GM21576 (cell line): ENCODE measurements around the gene TBX4.

Source experiments
- ATAC-seq: cut with Tn5 transposase; IDR thresholded peaks from one replicate; pipeline ENCODE4 v1.9.1; 2021; ENCODE audit warnings: mild to moderate bottlenecking, moderate library complexity; ENCODE audit not compliant: unreplicated experiment

Gene TBX4

GRCh38 chr17:61453566-61454380 is 1.6 kb downstream of the TBX4 start:
- ATAC-seq = no peak

- no peak for ATAC-seq
Observed at GRCh38 chr17:61454381-61455323, 2.4 kb downstream of the TBX4 start.

GRCh38 chr17:61455324-61456060 is 3.3 kb downstream of the TBX4 start:
- ATAC-seq = no peak

- ATAC-seq = no peak
Observed at GRCh38 chr17:61456061-61456681, 3.9 kb downstream of the TBX4 start.

GRCh38 chr17:61456688-61457225 is 4.5 kb downstream of the TBX4 start:
- no peak for ATAC-seq

- ATAC-seq = no peak
Observed at GRCh38 chr17:61457226-61457983, 5.2 kb downstream of the TBX4 start.

DNA sequence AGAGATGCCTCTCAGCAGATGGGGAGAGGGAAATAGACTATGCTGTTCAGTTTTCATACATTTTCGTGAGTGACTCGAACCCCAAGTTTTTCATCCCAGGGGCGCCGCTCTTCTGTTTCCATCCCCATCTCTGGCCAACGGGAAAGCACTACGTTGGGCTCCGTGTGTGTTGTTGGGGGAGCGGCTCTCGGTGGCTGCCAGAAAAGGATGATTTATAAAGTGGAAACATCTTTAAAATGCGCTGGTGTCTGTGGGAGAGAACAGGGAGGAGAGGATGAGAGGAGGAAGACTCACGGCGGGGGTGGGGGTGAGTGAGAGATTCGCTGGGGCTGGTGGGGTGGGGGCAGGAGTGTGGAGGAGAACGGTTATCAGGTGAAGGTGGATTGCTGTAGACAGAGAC is 5.8 kb downstream of the TBX4 start:
- ATAC-seq = no peak

DNA sequence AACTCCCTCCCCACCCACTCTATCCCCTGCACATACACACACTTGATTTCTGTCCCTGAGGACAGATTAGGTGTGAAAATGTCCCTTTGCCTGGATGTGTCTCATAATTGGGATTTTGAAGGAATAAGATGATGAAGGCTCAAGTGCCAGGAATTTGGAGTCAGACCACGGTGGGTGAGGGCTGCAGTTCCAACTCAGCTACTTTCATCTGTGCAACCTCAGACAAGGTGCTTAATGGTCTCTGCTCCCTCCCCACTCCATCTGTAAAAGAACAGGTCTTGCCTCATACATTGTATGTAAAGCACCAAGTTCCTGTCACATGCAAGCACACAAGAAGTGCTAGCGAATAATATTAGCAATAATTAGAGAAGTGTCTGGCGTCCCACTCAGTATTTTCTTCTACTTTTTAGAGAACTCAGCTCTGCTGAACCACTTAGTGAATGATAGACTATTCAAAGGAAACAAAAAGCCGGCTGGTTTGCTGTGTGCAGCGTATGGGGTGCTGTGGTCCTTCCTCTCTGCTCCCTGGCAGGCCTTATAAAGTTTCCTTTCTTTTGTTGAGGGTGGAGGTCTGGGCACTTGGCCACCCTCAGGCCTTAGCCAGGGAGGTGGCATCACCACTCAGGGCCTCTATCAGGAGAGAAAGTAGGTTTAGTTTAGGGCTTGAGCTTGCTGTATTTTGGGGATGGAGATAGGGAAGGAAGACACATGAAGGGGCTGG is 6.4 kb downstream of the TBX4 start:
- ATAC-seq = no peak

- no peak for ATAC-seq
Observed at GRCh38 chr17:61459142-61459809, 7.1 kb downstream of the TBX4 start.

- no peak for ATAC-seq
Observed at GRCh38 chr17:61459939-61460718, 7.9 kb downstream of the TBX4 start.

GRCh38 chr17:61460796-61461585 is 8.8 kb downstream of the TBX4 start:
- ATAC-seq = no peak

DNA sequence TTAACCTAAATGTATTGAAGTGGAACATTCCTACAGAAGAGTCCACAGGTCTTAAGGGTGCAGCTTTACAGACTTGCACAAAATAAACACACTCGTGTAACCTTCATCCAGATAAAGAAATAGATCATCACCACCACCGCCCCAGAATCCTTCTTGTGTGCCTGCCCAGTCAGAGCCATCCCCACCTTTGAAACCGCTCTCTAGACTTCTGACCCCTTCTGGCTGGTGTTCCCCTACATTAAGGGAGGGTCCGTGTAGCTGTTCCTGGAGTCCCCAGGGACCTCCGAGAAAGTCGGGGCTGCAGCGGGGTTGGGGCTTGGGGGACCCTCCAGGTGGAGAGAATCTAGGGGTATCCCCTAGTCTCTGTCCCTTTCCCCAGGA is 9.4 kb downstream of the TBX4 start:
- no peak for ATAC-seq

DNA sequence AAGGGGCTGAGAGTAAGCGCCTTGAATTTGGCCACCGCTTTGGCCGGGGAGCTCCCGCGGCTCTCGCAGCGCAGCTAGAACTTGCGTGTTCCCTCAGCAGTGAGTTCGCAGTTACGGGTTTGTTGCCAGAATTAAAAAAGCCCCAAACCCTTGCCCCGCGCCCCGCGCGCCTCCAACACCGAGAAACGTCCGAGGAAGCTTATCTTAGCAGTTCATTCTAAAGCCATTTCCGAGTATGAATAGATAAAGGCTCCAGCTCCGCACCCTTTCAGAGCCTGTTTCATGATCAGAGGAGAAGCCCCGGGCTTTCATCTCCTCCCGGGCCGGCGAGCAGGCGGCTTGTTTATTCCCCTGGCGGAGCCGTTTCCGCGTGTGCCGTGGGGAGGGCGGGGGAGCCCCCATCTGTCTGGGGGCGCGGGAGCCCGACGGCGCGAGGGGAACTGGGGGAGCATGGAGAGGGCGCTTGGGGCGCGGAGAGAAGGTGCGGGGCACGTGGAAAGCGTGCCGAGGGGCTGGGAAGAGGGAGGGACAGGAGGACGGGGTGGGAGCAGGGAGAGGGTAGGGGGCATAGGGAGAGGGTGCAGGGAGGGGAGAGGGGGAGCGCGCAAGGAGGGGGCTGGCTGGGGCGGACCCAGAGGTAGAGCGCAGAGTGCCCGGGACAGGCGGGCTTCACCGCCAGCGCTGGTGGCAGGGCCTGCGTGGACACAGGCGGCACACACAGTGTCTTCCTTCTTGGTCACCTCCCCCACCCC is 9.9 kb downstream of the TBX4 start:
- ATAC-seq = no peak

DNA sequence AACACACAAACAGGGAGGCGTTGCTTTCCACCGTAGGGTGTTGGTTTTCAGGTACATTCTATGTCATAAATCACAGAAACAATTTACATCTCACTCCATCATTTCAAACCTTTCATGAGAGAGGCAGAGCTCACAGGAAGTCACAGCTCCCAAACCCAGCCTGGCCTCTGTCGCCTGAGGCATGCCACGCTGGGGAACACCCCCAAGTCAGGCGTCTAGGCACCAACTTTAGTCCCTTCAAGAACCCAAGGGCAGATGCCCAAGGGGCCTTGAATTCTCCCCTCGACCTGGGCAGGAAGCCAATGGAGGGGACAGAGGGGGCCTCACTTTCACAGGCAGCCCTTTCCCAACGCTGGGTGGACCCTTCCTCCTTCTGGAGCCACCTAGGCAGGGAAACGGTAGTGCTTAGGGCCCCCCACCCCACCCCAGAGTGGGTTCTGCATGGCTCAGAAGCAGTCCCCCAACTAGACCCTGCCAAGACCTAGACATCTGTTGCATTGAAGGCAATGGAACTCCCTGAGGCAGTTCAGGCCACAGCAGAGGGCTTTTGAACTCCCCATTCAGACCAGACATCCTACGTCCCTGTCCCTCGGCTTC is 10.6 kb downstream of the TBX4 start:
- no peak for ATAC-seq

DNA sequence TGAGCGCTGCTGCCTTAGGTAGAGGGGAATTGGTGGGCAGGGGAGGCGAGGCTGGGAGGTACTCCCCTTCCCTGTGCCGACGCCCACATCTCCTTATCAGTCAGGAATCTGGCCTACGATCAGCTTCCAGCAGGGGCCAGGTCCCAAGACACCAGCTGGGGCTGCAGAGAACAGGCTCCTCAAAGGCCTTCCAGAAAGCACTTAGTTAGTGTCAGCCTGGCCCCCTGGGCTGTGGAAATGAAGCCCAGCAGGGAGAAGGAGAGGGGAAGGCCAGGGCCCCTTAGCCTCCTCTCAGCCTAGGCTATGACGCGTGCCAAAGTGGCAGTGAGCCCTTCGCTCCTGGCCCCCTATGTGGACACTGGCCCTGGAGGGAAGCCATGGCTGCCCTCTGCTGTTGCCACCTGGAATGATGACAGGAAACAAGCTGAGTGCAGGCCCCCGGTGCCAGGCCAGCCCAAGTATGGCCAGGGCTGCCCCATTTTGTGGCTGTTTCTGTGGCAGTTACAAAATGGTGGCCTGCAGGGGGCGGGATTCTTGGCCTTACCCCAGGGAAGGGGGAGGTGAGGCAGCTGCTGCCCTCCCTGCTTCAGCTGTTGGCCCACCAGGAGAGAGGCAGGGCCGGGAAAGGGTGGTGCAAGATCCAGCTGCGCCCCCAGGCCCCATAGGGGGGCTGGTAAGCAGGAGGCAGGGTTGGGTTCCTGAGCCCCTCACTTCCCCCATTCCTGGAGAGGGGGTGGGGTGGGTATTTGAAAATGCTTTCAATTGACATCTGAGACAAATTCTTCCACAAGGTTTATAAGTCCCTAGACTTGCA is 11.3 kb downstream of the TBX4 start:
- no peak for ATAC-seq
